OCI-LY7 (cell line): ENCODE results near the gene TTC31. TPM values are rescaled to one million over a fixed set of nuclear protein-coding genes. Genes with fewer than 3 reads are reported as not detected.

Experiments
- BruUV-seq: library from RNA; stranded (reverse); fragments of 400-500 nt; replicated peaks from 2 replicates; lab custom pipeline; 2021; lab: Mats Ljungman, UMichigan
- CTCF ChIA-PET: fragments of 300-600 bp; sonication (Branson Sonifier 250); formaldehyde crosslinking; loops from one replicate; lab custom pipeline; 2022; ENCODE audit warnings: antibody characterized with exemption; ENCODE audit not compliant: unreplicated experiment; lab: Charles Lee
- POLR2A ChIA-PET: fragments of 300-600 bp; sonication (Branson Sonifier 250); formaldehyde crosslinking; loops from one replicate; lab custom pipeline; 2022; ENCODE audit warnings: antibody characterized with exemption; lab: Charles Lee
- DNase-seq: peaks from one replicate; pipeline ENCODE4 v3.0.0-alpha.2; 2015; ENCODE audit warnings: low spot score
- H2AFZ ChIP-seq: fragments of 200-600 bp; sonication (generic), shearing (Covaris generic); 2 replicates; pipeline ENCODE4 v1.6.1; 2014; ENCODE audit warnings: mild to moderate bottlenecking, antibody characterized with exemption, low read length, moderate library complexity
- H3K27ac ChIP-seq: fragments of 200-600 bp; sonication (generic); 2 replicates; pipeline ENCODE4 v1.5.1; 2014; ENCODE audit warnings: mixed run types, low read depth, mild to moderate bottlenecking, moderate library complexity, low read length, inconsistent platforms; ENCODE audit not compliant: poor library complexity, severe bottlenecking
- H3K36me3 ChIP-seq: fragments of 200-600 bp; sonication (generic); 2 replicates; pipeline ENCODE4 v1.6.1; 2014; ENCODE audit warnings: mild to moderate bottlenecking, antibody characterized with exemption, low read length, moderate library complexity, mixed read lengths; ENCODE audit not compliant: insufficient read depth
- H3K4me1 ChIP-seq: fragments of 200-600 bp; sonication (generic); 2 replicates; pipeline ENCODE4 v1.5.1; 2014; ENCODE audit warnings: mild to moderate bottlenecking, low read length; ENCODE audit not compliant: insufficient read depth, poor library complexity, severe bottlenecking
- H3K4me2 ChIP-seq: fragments of 200-600 bp; sonication (generic); 2 replicates; pipeline ENCODE4 v1.6.1; 2014; ENCODE audit warnings: mild to moderate bottlenecking, low read length
- H3K4me3 ChIP-seq: fragments of 200-600 bp; sonication (generic); 2 replicates; pipeline ENCODE4 v1.5.1; 2014; ENCODE audit warnings: mild to moderate bottlenecking, low read depth, low read length; ENCODE audit not compliant: poor library complexity, severe bottlenecking
- H3K79me2 ChIP-seq: fragments of 200-600 bp; sonication (generic); 2 replicates; pipeline ENCODE4 v1.6.1; 2016; ENCODE audit warnings: low read depth, mild to moderate bottlenecking, low read length, moderate library complexity, mixed read lengths; ENCODE audit not compliant: insufficient read depth
- H3K9me2 ChIP-seq: fragments of 200-600 bp; sonication (generic); 2 replicates; pipeline ENCODE4 v1.6.1; 2016; ENCODE audit warnings: mild to moderate bottlenecking, low read length, mixed read lengths; ENCODE audit not compliant: insufficient read depth
- H3K9me3 ChIP-seq: fragments of 200-600 bp; sonication (generic); 2 replicates; pipeline ENCODE4 v1.6.1; 2014; ENCODE audit warnings: mild to moderate bottlenecking, mixed run types, low read length, mixed read lengths
- H4K20me1 ChIP-seq: fragments of 200-600 bp; sonication (generic); 2 replicates; pipeline ENCODE4 v1.6.1; 2014; ENCODE audit warnings: mild to moderate bottlenecking, antibody characterized with exemption, low read length, moderate library complexity, mixed read lengths; ENCODE audit not compliant: insufficient read depth
- CTCF ChIP-seq: fragments of 200-600 bp; sonication (generic); conservative IDR thresholded peaks from 2 replicates; pipeline ENCODE4 v1.5.1; 2014; ENCODE audit warnings: mild to moderate bottlenecking, antibody characterized with exemption, low read length, moderate library complexity, mixed read lengths
- EZH2phosphoT487 ChIP-seq: fragments of 200-600 bp; sonication (generic); IDR thresholded peaks from 2 replicates; pipeline ENCODE4 v1.6.1; 2018; ENCODE audit warnings: low read depth, borderline replicate concordance, mild to moderate bottlenecking, mixed run types, antibody characterized with exemption, low read length, moderate library complexity, mixed read lengths
- intact Hi-C: fragments of 100-400 bp; cut with micrococcal nuclease; formaldehyde crosslinking; loops from one replicate; pipeline ENCODE4 v1.10.0; 2022; ENCODE audit not compliant: unreplicated experiment
- total RNA-seq, 2 experiments: library from RNA; depleted of rRNA in 1 of 2; stranded (reverse); fragments of >200 nt in 1 of 2; shearing (Covaris generic) in 1 of 2; gene quantifications; 2 replicates each; pipeline ENCODE4 v1.2.3, GENCODE V29; 2014 to 2022

The TTC31 gene
- total RNA-seq, 2 experiments from 2014 or later: 31.5 to 34.6 TPM

GRCh38 chr2:74439803-74440377, 43.0 kb upstream of the TTC31 start:
- TF ChIP-seq CTCF: no peak
- TF ChIP-seq EZH2phosphoT487: no peak
- Histone ChIP-seq H4K20me1 (no peaks in the 10 kb centered on the region), H3K9me2 (no peaks in the 10 kb centered on the region), H3K4me2 (peak overlapping the region; percentile 50), H3K36me3 (no peaks in the 10 kb centered on the region), H3K9me3 (no peaks in the 10 kb centered on the region), H3K27ac (no peak overlapping the region), H3K79me2 (no peaks in the 10 kb centered on the region), H3K4me3 (peak overlapping the region; percentile 33), H2AFZ (peak overlapping the region; percentile 59; the same call in 1 of the 2 replicates), H3K4me1 (peaks cover 34% of the 10 kb centered on the region)
- DNase-seq: no peak
- CTCF ChIA-PET: no interaction called here
- POLR2A ChIA-PET: interaction anchor here (0.9 to 2.3 kb wide), 3 partner anchors 8 to 16 kb away, joined by 4 to 17 read pairs (median 13); partner anchors contain the start of gene INO80B
- intact Hi-C loops: no loop called here
- no TSS peak for BruUV-seq

DNA sequence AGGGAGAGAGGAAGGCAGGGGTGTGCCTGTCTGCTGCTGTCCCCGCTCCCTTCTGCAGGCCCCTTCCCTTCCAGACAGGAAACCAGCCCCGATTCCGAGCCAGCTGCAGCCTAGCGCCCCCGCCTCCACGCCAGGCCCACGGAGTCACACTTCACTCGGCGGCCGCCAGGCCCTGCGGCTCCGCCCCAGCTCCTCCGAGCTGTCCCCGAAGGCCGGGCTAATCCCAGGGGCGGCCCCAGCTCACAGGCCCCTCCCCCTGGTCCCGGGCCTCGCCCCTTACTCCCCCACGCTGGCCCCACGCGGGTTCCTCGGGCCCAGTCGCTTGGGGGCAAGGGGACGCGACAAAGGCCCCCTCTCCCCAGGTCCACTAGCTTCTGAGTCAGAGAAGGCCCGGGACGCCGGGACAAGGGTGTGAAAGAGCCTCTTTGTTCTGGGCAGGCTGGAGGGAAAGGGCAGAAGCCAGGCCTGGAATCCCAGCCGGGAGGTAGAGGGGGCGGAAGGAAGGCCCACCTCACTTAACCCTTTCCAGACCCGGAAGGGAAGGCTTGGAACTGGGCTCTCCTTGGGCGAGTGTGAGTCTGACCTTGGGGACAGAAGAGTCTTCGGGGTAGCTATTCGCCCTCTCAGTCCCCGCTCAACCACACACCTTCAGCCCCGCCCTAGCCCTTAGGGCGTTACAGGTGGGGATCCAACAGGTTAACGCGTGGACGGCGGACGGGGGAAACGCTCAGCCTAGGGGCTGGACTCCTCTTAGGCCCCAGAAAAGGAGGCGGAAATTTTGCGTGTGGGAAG, 42.3 kb upstream of the TTC31 start:
- no TSS peak for BruUV-seq
- Histone ChIP-seq H3K27ac (no peak overlapping the region), H3K36me3 (no peaks in the 10 kb centered on the region), H2AFZ (peak overlapping the region; percentile 59; the same call in 1 of the 2 replicates), H3K79me2 (no peaks in the 10 kb centered on the region), H3K9me3 (no peaks in the 10 kb centered on the region), H3K4me1 (peaks cover 34% of the 10 kb centered on the region), H4K20me1 (no peaks in the 10 kb centered on the region), H3K4me2 (peak overlapping the region; percentile 50), H3K4me3 (peak overlapping the region; percentile 33), H3K9me2 (no peaks in the 10 kb centered on the region)
- no peak for TF ChIP-seq EZH2phosphoT487
- TF ChIP-seq CTCF: no peak
- CTCF ChIA-PET: interaction anchor here (0.5 kb wide), 1 partner anchor 18 kb away, joined by 3 read pairs; the partner anchor contains the start of gene WBP1
- intact Hi-C loops: no loop called here
- POLR2A ChIA-PET: interaction anchor here (0.9 to 2.3 kb wide), 3 partner anchors 9 to 16 kb away, joined by 4 to 17 read pairs (median 13); partner anchors contain the start of gene INO80B
- DNase-seq: peak; percentile 58
